ENCODE measurements around the gene AQP5.

Gene AQP5

DNA sequence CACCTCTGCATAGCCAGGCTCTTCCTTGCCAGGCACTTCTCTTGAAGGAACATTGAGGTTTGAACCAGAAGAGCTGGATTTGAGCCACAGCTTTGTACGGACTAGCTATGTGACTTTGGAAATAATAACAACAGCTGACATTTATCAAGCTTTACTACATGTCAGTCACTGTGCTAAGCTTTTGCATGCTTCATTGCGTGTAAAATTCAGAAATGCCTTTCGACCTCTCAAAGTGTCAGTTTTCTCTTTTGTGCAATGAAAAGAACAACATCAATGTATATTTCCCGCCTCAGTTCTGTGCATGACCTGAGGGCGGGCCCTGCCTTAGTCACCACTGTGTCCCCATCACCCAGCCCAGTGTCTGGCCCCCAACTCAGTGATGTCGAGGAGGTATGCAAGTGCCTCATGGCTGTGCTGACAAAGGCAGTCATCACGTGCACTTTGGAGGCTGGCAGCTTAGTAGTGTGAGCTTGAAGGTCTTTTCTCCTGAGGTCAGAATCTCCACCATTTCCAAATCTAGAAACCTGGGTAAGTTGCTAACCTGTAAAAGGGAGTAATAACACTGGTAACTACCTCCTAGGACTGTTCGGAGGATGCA, 29.0 kb upstream of the AQP5 start:
- no peak for DNase-seq (ENCODE audit: low read depth)

DNA sequence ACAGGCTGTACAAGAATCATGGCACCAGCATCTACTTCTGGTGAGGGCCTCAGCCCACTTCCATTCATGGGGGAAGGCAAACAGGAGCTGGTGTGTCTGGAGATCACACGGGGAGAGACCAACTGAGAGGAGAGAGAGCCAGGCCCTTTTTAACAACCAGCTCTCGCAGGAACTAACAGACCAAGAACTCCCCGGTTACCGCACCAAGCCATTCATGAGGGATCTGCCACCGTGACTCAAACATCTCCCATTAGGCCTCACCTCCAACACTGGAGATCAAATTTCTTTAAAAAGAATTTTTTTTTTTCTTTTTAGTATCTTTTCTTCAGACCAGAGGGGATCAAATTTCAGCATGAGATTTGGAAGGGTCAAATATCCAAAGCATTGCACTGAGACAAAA, 27.9 kb upstream of the AQP5 start:
- no peak for DNase-seq (ENCODE audit: low read depth)

DNA sequence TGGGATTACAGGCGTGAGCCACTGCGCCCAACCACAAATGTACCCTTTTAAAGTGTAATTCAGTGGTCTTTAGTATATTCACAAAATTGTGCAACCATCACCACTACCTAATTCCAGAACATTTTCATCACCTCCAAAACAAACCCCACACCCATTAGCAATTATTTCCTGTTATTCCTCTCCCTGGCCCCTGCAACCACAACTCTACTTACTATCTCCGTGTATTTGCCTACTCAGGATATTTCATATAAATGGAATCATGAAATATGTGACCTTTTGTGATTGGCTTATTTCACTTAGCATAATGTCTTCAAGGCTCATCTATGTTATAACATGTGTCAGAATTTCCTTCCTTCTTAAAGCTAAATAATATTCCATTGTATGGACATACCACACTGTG, 27.2 kb upstream of the AQP5 start:
- no peak for DNase-seq (ENCODE audit: low read depth)

- no peak for DNase-seq (ENCODE audit: low read depth)
Measured at GRCh38 chr12:49936925-49937324, 24.7 kb upstream of the AQP5 start.

DNA sequence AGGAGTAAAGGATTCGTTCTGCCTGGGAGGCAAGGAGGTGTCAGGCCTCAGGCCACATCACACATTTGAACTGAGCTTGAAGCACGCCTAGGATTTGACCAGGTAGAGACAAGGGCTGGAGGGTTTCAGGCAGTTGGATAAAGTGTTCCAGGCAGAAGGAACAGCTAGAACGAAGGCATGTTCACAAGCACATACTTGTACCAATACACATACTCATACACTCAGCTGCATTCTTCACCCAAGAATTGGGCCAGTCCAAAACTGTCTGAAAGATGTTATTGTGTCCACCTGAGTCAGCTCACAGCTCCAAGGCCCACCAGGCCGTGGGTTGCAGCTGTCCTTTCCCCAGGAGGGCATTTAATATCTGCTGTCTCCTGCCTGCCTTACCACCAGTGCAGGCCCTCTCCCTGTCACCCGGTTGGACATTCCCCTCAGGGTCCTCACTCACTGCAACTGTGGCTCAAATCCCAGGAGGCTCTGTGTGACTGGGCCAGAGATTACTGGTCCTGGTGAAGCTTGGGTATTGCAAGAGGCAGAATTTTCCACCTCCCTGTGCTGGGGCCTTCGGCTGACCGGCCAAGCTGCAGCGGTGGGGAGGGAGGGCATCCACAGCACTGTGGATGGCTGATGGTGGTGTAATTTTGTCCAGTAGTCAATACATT, 23.9 kb upstream of the AQP5 start:
- no peak for DNase-seq (ENCODE audit: low read depth)

DNA sequence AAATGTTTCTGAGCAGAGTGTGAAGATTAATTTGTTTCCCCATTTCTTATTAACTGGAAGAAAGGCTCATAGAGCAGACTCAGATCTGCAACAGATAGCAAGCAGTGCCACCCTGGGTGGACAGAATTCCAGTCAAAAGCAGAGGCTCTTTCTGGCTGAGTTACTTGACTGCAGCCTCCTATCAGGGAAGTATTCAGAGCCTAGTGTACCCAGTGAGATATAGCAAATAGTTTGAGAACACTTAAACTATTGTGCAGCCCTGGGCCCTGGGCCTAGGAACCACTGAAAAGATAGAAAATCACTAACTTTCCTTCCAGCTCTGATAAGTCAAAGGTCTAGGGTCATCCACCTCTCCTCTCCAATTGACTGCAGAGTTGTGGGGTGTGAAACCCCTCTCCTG, 22.4 kb upstream of the AQP5 start:
- DNase-seq (ENCODE audit: low read depth): no peak

GRCh38 chr12:49939707-49940106, 22.0 kb upstream of the AQP5 start:
- DNase-seq (ENCODE audit: low read depth): no peak

DNA sequence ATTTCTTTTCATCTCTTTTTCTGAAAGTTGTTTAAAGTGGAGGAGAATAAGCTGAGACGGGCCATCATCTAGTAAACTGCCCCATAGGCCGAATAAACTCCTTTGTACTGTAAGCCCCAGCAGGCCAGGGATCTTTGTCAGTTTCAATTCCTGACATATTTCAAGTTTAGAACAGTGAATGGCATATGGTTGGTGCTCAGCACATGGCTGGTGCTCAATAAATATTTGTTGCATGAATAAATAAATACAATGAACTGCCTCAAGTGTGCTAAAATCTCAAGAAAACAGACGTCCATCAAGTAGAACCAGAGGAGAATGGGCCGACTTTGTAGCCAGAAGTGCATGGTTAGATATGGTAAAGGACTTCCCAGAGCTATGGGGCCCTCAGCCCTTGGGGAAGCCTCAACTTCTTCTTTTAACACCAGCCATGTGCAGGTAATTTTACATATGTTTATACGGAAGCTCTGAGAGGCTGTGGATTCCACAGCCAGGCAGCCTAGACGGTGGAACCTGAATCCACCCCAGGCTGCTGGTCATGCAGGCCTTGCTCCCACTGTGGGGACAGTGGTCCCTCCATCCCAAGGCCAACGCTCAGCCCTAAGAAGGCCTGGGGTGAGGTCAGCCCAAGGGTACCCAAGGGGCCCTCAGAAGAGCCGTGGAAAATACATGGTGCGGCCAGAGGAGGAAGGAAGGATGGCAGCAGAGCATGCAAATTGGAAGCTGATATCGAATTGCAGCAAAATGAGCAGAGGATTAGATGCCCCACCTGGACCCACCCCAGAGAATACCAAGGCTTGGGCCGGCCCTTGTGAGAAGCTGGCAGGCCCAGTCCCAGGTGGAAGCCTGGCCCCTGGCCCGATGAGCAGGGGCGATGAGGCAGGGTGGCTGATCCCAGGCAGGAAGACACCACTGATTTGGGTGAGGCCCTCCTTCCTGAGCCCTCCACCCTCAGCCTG, 19.8 kb upstream of the AQP5 start:
- DNase-seq (ENCODE audit: low read depth): no peak

DNA sequence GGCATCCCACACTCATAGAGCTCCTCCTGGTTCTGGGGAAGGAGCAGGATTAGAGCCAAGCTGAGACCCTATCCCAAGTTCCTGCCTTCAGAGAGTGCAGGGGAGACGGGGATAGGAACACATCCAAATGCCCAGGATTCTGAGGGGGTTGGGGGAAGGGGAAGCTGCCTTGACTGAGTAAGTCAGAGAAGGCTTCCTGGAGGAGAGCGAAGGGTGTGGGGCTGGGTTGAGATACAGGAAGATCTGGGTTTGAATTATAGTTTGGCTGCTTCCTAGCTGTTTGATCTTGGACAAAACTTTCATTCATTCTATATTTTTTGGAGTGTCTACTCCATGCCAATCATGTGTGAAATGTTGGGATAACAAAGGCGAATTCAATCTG, 19.2 kb upstream of the AQP5 start:
- DNase-seq (ENCODE audit: low read depth): no peak

- DNase-seq (ENCODE audit: low read depth): no peak
Measured at GRCh38 chr12:49942921-49943624, 18.6 kb upstream of the AQP5 start.

- DNase-seq (ENCODE audit: low read depth): no peak
Measured at GRCh38 chr12:49943625-49943960, 18.1 kb upstream of the AQP5 start.

DNA sequence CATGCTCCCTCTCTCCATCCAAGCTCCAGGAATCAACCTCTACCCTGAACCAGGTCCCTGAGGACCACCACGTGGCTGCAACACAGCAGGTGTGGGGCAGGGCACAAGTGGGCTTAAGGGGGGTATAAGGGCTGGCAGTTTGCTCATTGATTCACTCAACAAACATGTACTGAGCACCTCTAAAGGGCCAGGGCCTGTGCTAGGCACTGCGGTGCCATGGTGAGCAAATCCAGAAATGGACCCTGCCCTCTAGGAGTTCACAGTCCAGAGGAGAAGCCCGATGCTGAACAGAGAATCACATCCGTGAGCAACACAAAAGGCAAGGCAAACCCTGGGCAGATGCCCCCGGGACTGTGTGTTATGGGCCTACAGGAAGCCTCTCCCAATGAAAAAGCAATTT, 17.6 kb upstream of the AQP5 start:
- DNase-seq (ENCODE audit: low read depth): no peak

DNA sequence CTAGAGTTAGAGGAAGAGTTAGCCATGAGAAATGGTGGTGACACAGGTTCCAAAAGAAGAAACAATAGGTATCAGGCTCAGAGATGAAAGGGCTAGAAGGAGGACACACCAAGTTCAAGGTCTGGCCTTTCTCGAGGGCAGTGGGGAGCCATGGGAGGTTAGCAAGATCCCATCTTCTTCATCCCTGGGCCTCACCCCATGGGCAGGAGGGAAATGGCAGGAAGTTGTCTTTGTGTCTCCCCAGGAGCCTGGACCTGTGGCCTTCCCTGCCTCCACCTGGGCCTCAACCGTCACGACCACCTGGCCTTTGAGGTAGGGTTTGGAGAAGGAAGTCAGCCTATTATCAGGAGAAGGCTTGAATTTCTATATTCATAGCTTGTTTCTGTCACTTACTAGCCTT, 17.0 kb upstream of the AQP5 start:
- DNase-seq (ENCODE audit: low read depth): no peak

- DNase-seq (ENCODE audit: low read depth): peak; percentile 68
Measured at GRCh38 chr12:49945394-49946080, 16.1 kb upstream of the AQP5 start.

GRCh38 chr12:49946086-49946485, 15.6 kb upstream of the AQP5 start:
- no peak for DNase-seq (ENCODE audit: low read depth)

DNA sequence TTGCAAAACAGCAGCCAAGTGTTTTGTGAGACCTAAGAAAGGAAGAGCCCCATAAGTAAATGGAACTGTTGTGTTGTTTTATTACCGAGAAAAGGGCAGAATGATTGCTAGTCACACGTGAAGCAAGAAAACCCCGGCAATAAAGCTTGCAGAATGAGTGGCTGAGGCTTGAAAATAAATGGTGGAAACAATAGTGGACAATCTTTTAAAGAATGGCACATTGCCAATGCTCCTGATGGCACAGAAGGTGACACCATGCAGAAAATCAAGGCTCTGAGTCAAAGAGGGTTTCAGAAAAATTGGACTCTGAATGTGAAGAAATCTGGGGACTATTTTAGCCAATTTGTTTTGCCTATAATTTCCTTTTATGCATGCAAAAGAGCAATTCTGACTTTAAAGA, 15.2 kb upstream of the AQP5 start:
- DNase-seq (ENCODE audit: low read depth): no peak

DNA sequence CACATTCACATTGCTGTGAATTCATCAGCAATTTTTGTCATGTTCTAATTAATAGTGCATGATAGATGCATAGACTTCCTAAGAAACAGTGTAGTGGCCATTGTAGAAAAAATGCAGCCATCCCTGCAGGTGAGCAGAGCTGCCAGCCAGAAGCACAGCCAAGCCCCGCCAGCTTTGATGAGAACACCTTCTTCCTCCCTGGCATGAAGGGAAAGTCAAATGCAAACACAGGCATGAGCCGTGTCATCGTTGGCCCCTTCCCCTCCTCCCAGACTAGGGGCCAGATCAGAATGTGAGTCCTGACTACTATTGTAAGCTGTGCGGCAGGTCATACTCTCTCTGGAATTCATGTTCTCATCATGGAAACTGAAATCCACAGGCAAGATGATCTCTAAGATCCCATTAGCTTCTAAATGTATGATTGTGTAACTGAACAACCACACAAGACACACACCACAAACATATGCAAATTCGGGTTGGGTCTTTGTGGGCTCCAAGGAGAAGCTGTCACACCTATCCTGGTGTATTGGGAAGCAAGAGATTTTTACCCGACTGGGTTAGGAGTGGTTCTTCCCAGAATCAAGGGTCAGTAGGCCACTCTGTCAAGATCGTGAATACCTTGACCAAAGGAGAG, 14.0 kb upstream of the AQP5 start:
- no peak for DNase-seq (ENCODE audit: low read depth)

- no peak for DNase-seq (ENCODE audit: low read depth)
Measured at GRCh38 chr12:49948866-49949845, 12.5 kb upstream of the AQP5 start.

- no peak for DNase-seq (ENCODE audit: low read depth)
Measured at GRCh38 chr12:49949866-49950265, 11.8 kb upstream of the AQP5 start.
